Effector CD4-positive, alpha-beta T cell (primary cell): Measurements from ENCODE around the gene GULP1.

ENCODE experiments used
- DNase-seq: peaks from one replicate; pipeline ENCODE4 v3.0.0-alpha.2; 2020

The GULP1 gene

GRCh38 chr2:188610050-188610444 is 318.4 kb downstream of the GULP1 start:
- no peak for DNase-seq

DNA sequence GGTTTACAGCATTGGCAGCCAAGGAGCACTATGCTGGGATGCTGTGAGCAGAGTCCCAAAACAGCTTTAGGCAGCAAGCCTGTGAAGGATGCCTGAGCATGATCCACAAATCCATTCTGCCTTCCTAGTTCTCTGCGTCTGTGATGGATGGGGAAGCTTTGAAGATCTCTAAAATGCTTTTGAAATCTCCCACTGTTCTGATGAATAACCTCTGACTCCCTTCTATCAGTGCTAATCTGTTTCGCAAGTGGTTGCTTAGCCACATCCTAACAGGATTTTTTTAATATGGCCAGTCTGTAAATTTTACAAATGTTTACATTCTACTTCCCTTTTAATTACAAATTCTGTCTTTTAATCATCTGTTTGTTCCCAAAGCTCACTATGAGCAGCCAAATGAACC is 319.2 kb downstream of the GULP1 start:
- DNase-seq, result no peak

DNA sequence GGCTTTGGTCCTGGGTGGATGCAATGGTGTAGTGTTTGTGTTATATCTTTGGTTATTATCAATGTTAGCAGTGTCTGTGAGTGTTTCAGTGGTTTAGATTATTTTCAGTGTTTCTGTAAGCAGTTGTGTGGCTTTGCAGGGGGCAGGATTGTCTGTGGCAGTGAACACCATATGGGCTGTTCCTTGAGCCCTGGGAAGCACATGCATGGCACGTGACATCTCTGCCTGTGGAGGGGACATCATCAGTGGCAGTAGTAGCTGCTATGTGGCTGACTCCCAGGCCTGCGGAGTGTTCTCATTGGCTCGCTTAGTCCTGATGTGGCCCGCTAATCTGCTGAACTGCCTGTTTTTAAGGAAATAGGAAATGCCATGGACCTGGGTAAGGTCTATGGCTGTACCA is 327.5 kb downstream of the GULP1 start:
- DNase-seq, result no peak

- DNase-seq, result no peak
Measured at GRCh38 chr2:188620916-188621315, 329.2 kb downstream of the GULP1 start.

- no peak for DNase-seq
Measured at GRCh38 chr2:188622601-188623260, 331.1 kb downstream of the GULP1 start.

GRCh38 chr2:188623995-188624643 is 332.4 kb downstream of the GULP1 start:
- no peak for DNase-seq

GRCh38 chr2:188627471-188627870 is 335.8 kb downstream of the GULP1 start:
- no peak for DNase-seq

DNA sequence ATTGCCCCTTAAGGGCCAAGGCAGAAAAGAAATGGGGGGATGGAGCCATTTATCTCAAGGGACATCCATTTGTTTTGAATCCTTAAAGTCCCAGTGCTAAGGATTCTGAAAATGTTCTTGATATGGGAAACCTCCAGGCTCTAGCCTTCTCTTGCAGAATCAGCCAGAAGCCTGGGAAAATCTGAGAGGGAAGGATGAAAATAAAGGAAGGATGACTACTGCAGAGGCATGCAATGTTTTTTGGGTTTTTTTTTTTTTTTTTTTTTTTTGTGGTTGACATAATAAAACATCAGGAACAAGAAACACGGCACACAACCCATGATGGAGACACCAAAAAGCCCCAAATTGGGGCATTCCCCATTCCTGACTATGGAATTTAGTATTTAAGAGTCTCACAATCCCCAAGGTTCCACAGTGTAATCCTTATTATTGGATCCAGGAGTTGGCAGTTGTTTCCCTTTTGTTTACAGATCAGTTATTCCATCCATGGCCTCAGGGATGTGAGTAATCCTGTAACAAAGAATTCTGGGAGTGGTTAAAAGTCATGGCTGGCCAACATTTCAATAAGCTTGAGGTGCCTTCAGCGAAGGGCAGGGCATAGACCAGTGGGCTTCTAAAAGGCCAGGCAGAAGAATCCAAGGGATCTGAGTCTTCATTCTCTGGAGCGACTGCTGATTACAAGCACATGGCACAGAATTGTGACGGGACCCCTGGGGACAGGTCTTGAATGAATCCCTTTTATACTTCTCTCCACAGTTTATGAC is 337.5 kb downstream of the GULP1 start:
- no peak for DNase-seq

DNA sequence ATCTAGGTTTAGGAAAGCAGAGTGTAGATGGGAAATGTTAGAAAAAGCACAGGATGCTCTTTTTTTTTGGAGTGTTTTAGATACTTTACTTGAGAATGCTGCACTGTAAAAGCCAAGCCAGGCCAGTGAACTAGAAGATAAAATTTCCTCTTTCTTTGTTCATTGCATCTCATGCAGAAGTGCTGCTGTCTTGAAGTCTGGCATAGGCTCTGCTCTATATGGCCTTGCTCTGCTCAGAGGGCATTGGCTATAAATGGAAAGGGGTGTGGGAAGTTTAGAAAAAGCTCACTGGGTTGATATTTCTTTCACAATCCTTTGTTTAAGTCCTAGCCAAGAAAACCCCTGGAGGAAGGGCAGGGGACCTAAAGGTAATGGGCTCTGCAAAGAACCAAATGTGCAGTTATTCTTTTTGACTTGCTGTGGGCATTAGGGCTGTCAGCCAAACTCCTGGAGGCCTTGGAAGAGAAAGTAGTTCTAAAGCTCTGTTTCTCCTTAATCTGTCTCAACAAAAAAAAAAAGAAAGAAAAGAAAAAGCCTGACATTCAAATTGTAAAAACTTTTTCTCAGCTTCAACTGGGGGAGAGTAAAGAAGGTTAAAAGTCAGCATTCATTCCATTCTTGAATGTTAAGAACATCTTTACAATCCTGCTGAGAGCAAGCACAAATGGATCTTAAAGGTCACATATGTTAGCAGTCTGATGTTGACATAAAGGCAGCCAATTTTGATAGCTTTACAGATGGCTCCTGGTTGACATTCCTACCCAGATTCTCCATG is 338.3 kb downstream of the GULP1 start:
- no peak for DNase-seq

GRCh38 chr2:188631037-188631809 is 339.5 kb downstream of the GULP1 start:
- DNase-seq, result no peak

DNA sequence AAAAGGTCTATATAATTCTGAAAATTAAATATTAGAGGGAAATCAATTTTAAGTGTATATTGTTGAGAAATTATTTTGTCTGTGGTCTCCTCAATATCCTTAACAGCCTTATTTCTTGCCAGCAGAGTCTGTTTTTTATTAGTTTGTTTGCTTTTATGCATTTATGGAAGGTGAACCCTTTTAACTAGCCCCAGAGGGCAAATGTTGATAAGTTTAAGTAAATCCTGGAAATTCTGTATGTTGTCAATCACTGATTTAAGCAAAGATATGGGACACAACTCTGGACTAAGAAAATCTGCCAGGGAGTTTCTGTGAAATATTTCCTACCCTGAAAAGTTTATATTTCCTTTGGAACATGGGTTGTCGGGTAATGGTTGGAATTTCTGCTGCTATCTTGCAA is 343.0 kb downstream of the GULP1 start:
- no peak for DNase-seq
